ENCODE measurements around the gene SPAG8.

DNA sequence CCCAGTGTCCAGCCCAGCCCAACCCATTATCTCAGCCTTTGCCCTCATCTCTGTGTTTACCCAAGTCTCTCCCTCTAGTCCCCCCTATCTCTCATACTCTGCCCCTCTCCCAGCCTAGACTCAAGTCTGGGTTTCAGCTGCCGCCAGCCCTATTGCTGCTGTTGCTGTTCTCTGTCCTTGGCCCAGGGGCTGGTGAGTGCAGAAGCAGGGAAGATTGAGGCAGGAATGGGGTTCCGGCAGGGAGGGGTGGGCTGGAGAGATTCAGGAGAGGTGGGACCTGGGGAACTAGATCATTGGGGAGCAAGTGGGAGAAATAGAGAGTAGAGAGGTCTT lies 17.7 kb upstream of the SPAG8 start:
- TF ChIP-seq, protein P1, sequence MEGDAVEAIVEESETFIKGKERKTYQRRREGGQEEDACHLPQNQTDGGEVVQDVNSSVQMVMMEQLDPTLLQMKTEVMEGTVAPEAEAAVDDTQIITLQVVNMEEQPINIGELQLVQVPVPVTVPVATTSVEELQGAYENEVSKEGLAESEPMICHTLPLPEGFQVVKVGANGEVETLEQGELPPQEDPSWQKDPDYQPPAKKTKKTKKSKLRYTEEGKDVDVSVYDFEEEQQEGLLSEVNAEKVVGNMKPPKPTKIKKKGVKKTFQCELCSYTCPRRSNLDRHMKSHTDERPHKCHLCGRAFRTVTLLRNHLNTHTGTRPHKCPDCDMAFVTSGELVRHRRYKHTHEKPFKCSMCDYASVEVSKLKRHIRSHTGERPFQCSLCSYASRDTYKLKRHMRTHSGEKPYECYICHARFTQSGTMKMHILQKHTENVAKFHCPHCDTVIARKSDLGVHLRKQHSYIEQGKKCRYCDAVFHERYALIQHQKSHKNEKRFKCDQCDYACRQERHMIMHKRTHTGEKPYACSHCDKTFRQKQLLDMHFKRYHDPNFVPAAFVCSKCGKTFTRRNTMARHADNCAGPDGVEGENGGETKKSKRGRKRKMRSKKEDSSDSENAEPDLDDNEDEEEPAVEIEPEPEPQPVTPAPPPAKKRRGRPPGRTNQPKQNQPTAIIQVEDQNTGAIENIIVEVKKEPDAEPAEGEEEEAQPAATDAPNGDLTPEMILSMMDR (IDR thresholded peaks at IDR 0.05; ENCODE audit: low read depth, low read length, poor library complexity, severe bottlenecking), result no peak
- no peak for TF ChIP-seq EZH2phosphoT487 (IDR thresholded peaks at IDR 0.05; ENCODE audit: borderline replicate concordance, low read length)

Measured in DOHH2 (cell line).